ENCODE data around the gene PINLYP. TPM values are rescaled to one million over a fixed set of nuclear protein-coding genes. Genes with fewer than 3 reads are reported as not detected.
A peak's percentile ranks its signal among the peaks of the same experiment; 100 is the strongest.

PINLYP gene
- total and polyA plus RNA-seq, 2 of the 13 experiments (the other 11 are each of a cell fraction or from before 2014, with no cell fraction given): 0.21 to 0.24 TPM

DNA sequence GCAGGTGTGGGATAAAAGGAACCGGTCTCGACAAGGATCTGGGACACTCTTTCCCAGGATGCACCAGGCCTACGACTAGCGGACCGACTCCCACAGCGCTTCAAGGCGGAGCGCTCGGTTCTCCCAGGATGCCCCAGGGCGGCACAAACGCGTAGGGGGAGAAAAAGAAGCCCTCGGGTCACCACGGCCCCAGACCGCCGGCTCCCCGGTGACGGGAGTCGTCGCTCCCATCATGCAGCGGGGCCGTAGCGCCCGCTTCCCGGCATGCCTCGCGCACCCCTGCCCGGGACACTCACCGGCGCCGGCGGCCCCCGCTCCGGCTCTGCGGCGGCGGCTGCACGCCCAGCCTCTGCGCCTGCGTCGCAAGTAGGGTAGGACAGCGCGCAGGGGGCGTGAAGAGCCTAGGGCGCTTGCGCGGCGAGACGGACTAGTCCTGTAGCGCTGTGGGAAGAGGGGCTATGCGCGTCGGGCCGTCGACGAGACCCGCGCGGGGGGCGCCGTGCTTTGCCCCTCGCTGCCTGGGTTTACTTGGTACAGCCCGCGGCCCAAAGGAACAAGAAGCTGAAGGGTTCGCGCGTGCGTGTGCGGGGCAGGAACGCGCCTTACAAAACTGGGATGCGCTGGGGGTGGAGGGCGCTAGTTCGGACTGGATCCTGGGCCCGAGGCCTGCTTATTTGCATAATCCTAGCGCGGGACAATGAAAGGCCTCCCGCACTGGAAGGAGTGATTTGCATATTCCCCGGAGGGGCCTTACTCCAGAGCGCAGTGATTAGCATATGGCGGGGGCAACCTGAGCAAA, 43.9 kb downstream of the PINLYP start, which contains the start of gene ZNF428 (continued):
- peak; percentile 85; the same call in 1 of the 2 replicates for TF ChIP-seq DZIP1 (CRISPR knock-in tag; IDR thresholded peaks at IDR 0.05)
- 0 out of 2 replicates have a peak, but pooled peaks have one; percentile 26 for TF ChIP-seq GTF3A (CRISPR knock-in tag; conservative IDR thresholded peaks at IDR 0.05)
- peak; percentile 58 for TF ChIP-seq SKI (IDR thresholded peaks at IDR 0.05; ENCODE audit: partially characterized antibody)
- TF ChIP-seq ZBTB21 (CRISPR knock-in tag; IDR thresholded peaks at IDR 0.05): no peak
- TF ChIP-seq, protein P1, sequence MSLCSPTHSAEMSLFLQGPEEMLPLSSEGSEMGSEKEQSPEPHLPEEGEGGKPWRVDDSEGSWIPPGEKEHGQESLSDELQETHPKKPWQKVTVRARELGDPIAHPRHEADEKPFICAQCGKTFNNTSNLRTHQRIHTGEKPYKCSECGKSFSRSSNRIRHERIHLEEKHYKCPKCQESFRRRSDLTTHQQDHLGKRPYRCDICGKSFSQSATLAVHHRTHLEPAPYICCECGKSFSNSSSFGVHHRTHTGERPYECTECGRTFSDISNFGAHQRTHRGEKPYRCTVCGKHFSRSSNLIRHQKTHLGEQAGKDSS (CRISPR knock-in tag; IDR thresholded peaks at IDR 0.05; ENCODE audit: borderline replicate concordance, low read depth): 0 out of 2 replicates have a peak, but pooled peaks have one; percentile 14
- TF ChIP-seq ZNF33B (CRISPR knock-in tag; IDR thresholded peaks at IDR 0.05): peak; percentile 3; the same call in 1 of the 2 replicates
- TF ChIP-seq ELK4 (CRISPR knock-in tag; IDR thresholded peaks at IDR 0.05; ENCODE audit: borderline replicate concordance): peak; percentile 63; the same call in 1 of the 2 replicates
- peak; percentile 33; the same call in 1 of the 2 replicates for TF ChIP-seq FOXA3 (CRISPR knock-in tag; IDR thresholded peaks at IDR 0.05)
- no peak for TF ChIP-seq ZNF572 (CRISPR knock-in tag; IDR thresholded peaks at IDR 0.05)
- TF ChIP-seq MTA3 (CRISPR knock-in tag; IDR thresholded peaks at IDR 0.05): no peak
- TF ChIP-seq ZHX1 (CRISPR knock-in tag; IDR thresholded peaks at IDR 0.05; ENCODE audit: low read depth): 0 out of 2 replicates have a peak, but pooled peaks have one; percentile 7

All from HepG2 (cell line).